ENCODE data around the gene PALLD. TPM values are rescaled to one million over a fixed set of nuclear protein-coding genes. Genes with fewer than 3 reads are reported as not detected.

The PALLD gene
- total and polyA plus RNA-seq, 2 of the 8 experiments (the other 6 are each of a cell fraction or from before 2014, with no cell fraction given) = 10.5 to 25.0 TPM

DNA sequence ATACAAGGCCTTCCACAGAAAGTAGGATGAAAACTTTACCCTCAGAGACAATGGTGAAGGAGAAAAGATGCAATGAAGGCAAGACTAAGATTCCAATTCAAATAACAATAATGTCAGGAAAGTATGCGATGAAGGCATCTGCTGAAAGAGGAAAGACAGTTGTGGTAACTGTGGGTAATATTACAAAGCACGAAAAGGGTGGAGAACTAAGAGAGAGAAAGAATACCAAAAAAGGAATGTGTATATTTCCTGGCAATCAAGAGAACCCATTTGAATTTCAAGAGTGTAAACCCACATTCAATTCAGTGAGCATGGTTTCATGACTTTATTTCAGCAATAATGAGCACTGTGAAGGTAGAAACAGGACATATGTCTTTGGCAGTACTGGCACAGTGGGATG, 225.5 kb downstream of the PALLD start:
- Histone ChIP-seq H4K20me1 (replicated peaks in 1 of 2; ENCODE audit: control insufficient read depth in 1 of 2, insufficient read depth in 2 of 2, low read length in 2 of 2) (no peaks in the 10 kb centered on the region), H3K79me2 (ENCODE audit: control insufficient read depth in 1 of 2, insufficient read depth in 2 of 2, low read length in 2 of 2) (no peaks in the 10 kb centered on the region), H3K23ac (ENCODE audit: insufficient read length) (no peak overlapping the region), H3K9me3 (ENCODE audit: insufficient read depth in 2 of 2, low read depth in 1 of 2, low read length in 1 of 2) (0 out of 4 replicates have a peak, but pooled peaks cover 0 to 3% of the 10 kb centered on the region in 2 experiments), H3K4me3 (ENCODE audit: extremely low read depth in 1 of 4, insufficient read depth in 2 of 4, low read depth in 3 of 4, low read length in 4 of 4) (no peak overlapping the region), H3K79me1 (ENCODE audit: low read depth, low read length) (no peaks in the 10 kb centered on the region), H3K18ac (ENCODE audit: extremely low read depth, low read length) (no peak overlapping the region), H3K27me3 (replicated peaks in 1 of 4; ENCODE audit: control insufficient read depth in 3 of 4, extremely low read depth in 1 of 4, insufficient read depth in 3 of 4, low read length in 3 of 4) (no peaks in the 10 kb centered on the region; a peak in 1 of 7 replicates), H3K14ac (ENCODE audit: insufficient read length) (no peak overlapping the region), H2BK5ac (ENCODE audit: low read depth, low read length) (no peak overlapping the region), H3K36me3 (ENCODE audit: control insufficient read depth in 2 of 4, insufficient read depth in 4 of 4, low read length in 3 of 4) (no peaks in the 10 kb centered on the region), H3K4me2 (ENCODE audit: insufficient read depth in 1 of 2, low read depth in 2 of 2, low read length in 2 of 2) (no peak overlapping the region), H4K8ac (ENCODE audit: extremely low read depth, insufficient read depth, low read length) (no peak overlapping the region), H3K27ac (ENCODE audit: low read depth, low read length) (no peak overlapping the region), H2AFZ (ENCODE audit: low read length) (no peak overlapping the region), H2AK5ac (ENCODE audit: low read depth, low read length) (no peak overlapping the region), H3K4me1 (replicated peaks in 1 of 4; ENCODE audit: control insufficient read depth in 3 of 4, insufficient read depth in 4 of 4, low read length in 3 of 4) (peaks cover 0 to 4% (median 0%) of the 10 kb centered on the region in 4 experiments; a peak in 1 of 7 replicates), H3K9ac (replicated peaks in 1 of 4; ENCODE audit: extremely low read depth in 1 of 4, low read depth in 3 of 4, low read length in 3 of 4) (no peak overlapping the region), H2BK20ac (ENCODE audit: low read length) (no peak overlapping the region), H2BK15ac (ENCODE audit: low read length) (no peak overlapping the region), H3K4ac (replicated peaks; ENCODE audit: insufficient read length, low read depth, low read length) (no peak overlapping the region), H2BK12ac (ENCODE audit: low read depth, low read length) (no peak overlapping the region), H3K56ac (replicated peaks; ENCODE audit: insufficient read length, low read depth, low read length) (no peak overlapping the region), H3K23me2 (ENCODE audit: low read depth, low read length) (no peaks in the 10 kb centered on the region), H4K5ac (ENCODE audit: insufficient read length, low read depth, low read length) (no peak overlapping the region), H4K91ac (replicated peaks; ENCODE audit: insufficient read length, low read length) (no peak overlapping the region), H2BK120ac (replicated peaks; ENCODE audit: low read depth, low read length) (no peak overlapping the region)
- POLR2A ChIA-PET (ENCODE audit: partially characterized antibody) = no interaction called here
- WGBS, 2 experiments (ENCODE audit: extremely low coverage in 1 of 2, insufficient coverage in 1 of 2, insufficient read length in 1 of 2, insufficient replicate concordance in 2 of 2, low coverage in 1 of 2, low lambda C conversion rate in 2 of 2, missing lambda C conversion rate in 1 of 2) = 53% methylated on average over 2 of the region's 2 CpGs; no CpG with 5 or more reads in 1 of the 2 experiments
- no peak for TF ChIP-seq NANOG (IDR thresholded peaks at IDR 0.05; ENCODE audit: insufficient read depth, low read depth, low read length, poor library complexity, severe bottlenecking)
- TF ChIP-seq BRCA1 (IDR thresholded peaks at IDR 0.05; ENCODE audit: low read depth, low read length) = no peak
- no peak for TF ChIP-seq NRF1 (IDR thresholded peaks at IDR 0.05; ENCODE audit: low read depth, low read length)
- no peak for TF ChIP-seq RAD21 (IDR thresholded peaks at IDR 0.05 in 1 of 2, conservative IDR thresholded peaks at IDR 0.05 in 1 of 2; ENCODE audit: low read depth in 2 of 2, low read length in 2 of 2)
- no peak for TF ChIP-seq CBX5 (IDR thresholded peaks at IDR 0.05; ENCODE audit: low read depth, low read length)
- no peak for TF ChIP-seq TCF12 (IDR thresholded peaks at IDR 0.05; ENCODE audit: low read depth, low read length)
- CTCF ChIA-PET (ENCODE audit: partially characterized antibody) = interaction anchor here (2.1 kb wide), 1 partner anchor 12 kb away, joined by 9 read pairs; no protein-coding TSS in a partner anchor
- DNase-seq (ENCODE audit: low read depth in 1 of 2, low spot score in 2 of 2) (no peak), FAIRE-seq (no peak)

Measured in H1 (cell line).